GM12873 (cell line): ENCODE data around the gene SELPLG.

Experiments
- TF ChIP-seq, protein P1 (sequence below): IDR thresholded peaks from 2 replicates; pipeline ENCODE4 v1.5.1; 2012; ENCODE audit warnings: low read depth, mild to moderate bottlenecking, moderate library complexity, low read length, control low read depth; ENCODE audit not compliant: insufficient read depth; ENCODE audit errors: missing control alignments

The SELPLG gene

DNA sequence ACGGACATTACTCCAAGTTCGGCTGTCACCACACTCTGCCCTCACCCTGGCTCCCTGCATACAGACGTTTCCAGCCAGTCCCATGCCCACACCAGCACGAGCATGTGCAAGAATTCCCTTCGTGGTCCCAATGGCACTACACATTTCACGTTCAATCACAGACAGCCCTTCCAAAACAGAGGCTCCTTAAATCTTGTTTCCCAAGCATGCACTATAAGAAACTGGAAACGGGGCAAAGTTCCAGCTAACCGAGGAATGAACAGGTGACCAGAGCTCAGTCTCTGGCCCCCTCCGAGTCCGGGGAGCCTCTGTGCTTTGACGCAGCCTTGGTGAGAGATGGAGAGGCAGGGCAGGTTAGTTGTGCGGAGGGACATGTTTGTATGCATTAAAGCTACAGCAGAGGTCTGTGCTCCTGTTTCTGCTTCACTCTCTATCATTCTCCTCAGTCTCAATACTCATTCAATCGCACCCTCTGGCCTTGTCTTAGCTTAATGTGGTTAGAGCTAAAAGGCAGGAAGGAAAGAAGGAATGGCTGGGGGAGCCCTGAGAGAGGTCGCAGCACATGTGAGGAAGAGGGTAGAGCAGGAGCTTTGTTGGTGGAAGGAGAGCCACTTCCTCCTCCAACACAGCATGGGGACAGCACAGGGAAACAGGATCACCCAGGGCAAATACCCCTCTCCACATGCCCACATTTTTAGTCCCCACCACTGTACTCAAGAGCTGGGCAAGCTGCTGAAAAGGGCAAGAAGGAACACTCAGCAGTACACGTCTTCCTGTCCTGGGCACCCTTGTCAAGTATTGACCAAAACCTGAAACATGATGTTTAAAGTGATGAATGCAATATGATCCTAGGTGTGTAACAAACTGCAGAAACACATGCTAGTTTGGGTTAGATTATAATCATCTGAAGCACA lies 12.2 kb upstream of the SELPLG start:
- TF ChIP-seq, protein P1, sequence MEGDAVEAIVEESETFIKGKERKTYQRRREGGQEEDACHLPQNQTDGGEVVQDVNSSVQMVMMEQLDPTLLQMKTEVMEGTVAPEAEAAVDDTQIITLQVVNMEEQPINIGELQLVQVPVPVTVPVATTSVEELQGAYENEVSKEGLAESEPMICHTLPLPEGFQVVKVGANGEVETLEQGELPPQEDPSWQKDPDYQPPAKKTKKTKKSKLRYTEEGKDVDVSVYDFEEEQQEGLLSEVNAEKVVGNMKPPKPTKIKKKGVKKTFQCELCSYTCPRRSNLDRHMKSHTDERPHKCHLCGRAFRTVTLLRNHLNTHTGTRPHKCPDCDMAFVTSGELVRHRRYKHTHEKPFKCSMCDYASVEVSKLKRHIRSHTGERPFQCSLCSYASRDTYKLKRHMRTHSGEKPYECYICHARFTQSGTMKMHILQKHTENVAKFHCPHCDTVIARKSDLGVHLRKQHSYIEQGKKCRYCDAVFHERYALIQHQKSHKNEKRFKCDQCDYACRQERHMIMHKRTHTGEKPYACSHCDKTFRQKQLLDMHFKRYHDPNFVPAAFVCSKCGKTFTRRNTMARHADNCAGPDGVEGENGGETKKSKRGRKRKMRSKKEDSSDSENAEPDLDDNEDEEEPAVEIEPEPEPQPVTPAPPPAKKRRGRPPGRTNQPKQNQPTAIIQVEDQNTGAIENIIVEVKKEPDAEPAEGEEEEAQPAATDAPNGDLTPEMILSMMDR: no peak

DNA sequence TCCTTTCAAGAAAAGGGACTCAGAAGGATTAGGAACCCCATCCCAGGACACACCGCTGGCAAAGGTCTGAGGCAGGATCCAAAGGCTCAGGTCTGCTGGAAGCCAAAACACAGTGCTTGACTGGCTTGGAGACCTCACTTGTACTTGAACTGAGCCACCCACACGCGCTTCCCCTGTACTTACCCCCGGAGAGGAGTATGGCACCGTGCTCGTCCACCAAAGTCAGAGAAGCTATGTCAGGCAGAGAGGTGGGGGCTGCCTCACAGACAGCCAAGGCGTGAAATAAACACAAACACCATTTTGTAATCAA lies 11.1 kb upstream of the SELPLG start:
- TF ChIP-seq, protein P1: no peak

DNA sequence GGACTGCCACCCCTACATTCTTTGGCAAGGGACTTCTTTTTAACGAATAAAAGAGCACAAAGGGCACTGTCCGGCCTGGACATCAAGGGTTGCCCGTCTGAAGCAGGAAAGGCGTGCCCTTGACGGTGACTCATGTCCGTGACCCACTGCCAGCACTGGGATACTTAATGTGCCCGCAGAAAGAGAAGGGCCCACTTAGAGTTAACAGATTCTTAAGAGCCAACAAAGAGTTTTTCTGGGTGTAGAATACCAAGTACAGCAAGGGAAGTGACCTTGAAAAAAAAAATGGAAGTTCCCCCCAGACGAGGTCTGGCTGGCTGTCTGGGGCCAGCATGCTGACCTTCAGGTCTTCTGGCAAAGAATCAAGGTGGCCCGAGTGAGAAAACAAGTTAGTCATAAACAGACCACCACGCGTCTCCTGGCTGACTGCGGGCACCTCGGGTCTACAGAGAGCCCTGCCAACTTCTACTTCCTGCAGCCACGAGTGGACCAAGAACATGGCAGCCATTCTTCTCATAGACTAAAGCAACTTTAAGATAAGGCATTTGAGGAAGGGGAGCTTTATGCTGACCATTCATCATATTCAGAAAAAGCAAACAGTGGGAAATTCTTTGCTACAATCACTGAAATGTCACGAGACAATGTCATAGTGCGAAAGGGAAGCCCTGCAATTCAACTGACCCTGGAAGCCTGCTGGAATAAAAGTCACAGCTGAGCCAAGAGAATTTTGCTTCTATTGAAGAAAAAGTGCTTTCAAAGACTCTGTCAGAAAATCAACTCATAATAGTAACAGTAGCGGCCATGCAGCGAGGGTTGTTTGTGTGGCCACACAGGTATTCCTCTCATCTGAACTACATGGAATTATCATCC lies 10.5 kb upstream of the SELPLG start:
- TF ChIP-seq, protein P1: no peak

DNA sequence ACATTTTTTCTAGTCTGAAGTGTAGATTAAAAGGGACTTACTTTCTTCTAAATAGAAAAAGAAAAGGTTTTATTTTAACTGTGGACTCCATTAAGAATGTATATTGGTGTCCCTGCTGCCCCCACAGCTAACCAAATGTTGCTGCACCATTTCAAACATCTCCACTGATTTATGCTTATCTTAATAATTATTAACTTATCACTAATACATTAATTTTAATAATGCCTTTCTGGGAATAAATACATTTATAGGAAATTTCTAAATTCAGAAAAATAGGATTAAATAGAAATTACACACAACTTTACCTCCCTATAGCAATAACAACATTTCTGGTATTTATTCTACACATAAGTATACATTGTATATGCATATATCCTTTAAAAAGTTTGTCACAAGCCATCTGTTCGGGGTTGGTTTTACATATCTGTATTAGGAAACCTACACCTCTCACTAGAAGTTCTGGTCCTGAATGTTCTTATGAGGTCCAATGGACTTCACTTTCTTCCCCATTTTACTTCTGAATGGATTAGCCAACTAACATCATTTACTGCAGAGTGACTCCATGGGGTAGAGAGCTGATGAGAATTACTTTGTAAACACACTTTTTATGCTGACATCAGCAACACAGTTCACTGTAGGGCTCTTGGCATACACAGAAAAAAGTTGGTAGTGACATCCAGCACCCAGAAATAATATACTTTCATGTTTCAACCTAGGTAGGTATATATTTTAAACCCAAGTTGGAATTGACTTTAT lies 9.4 kb upstream of the SELPLG start:
- TF ChIP-seq, protein P1: no peak

DNA sequence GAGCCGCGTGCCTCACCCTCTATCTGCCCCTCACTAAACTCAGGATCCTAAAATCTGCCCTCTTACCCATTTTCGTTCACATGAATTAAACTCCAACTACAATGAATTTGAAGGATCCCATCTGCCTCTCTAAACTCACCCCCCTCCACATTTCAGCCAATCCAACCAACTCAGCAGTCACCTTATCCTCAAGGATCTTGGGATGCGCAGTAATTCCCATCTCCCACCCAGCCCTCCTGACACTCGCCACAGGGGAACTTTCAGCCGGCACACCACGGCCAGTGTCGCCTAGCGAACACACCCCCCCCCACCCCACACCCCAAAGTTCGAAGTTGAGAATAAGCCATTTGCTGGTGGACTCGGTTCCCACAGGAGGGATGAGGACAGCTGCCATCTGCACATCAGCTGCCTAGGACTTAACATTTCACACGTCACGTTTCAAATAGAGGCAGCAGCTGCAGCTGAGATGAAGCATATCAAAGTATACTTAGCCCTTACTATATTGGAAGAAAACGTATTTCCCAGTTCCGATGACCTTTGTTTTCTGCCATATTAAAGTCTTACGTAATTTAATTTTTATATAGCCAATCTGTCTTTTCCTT lies 8.7 kb upstream of the SELPLG start:
- TF ChIP-seq, protein P1: no peak

DNA sequence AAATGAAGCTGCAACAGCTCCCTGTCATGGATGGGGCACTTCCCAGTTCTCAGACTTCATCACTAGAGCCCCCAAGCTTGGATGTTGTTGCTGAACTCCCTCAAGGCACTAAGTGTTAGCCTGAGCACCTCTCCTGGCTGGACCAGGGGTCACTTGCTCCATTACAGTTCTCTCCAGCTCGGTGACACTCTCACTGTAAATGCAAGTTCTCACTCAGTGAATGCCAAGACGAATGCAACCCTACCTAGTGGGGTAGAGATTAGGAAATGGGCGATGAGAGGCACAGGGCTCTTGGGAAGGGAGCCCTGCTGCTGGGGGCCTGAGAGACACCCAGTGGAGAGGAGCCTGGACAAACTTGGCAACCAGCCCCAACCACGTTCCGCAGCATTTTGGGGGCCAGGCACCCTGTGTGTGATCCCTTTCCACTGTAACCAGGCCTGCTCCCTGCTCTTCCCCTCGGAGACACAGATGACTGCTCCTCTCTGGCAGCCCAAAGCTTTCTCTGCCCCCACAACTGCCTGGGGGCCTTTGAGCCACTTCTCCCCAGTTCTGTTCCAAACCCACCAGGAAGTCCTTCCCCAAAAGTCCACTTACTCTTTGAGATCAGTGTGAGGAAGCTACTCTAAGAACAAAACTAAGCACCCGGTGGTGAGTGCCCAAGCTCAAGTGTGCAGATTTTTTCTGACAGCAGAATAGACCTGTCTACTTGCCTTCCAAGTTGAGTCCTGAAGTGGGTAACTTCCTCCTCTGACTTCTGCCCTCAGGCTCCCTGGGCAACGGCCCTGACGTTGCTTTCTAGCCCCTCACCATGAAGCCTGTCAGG lies 8.0 kb upstream of the SELPLG start:
- TF ChIP-seq, protein P1: no peak
